Measurements from ENCODE around the gene PPIE. TPM values are rescaled to one million over a fixed set of nuclear protein-coding genes. Genes with fewer than 3 reads are reported as not detected.

Gene PPIE
- total RNA-seq, 1 experiment from 2014 or later, result 42.5 TPM

- no peak overlapping the region for H3K4me3 Mint-ChIP-seq
- 0 out of 2 replicates have a peak, but pooled peaks cover 3% of the 10 kb centered on the region for H3K4me1 Mint-ChIP-seq
- ChIA-PET POLR2A (no interaction called here), CTCF (no interaction called here)
- peaks cover 46% of the 10 kb centered on the region for H3K27me3 Mint-ChIP-seq (ENCODE audit: low read depth)
- no peak for DNase-seq (ENCODE audit: low spot score)
- 0 out of 2 replicates have a peak, but pooled peaks have one; percentile 21 for ATAC-seq
- H3K36me3 Mint-ChIP-seq, result no peaks in the 10 kb centered on the region
- TF ChIP-seq, protein P1, sequence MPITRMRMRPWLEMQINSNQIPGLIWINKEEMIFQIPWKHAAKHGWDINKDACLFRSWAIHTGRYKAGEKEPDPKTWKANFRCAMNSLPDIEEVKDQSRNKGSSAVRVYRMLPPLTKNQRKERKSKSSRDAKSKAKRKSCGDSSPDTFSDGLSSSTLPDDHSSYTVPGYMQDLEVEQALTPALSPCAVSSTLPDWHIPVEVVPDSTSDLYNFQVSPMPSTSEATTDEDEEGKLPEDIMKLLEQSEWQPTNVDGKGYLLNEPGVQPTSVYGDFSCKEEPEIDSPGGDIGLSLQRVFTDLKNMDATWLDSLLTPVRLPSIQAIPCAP (CRISPR knock-in tag; IDR thresholded peaks at IDR 0.05), result no peak
- no peak overlapping the region; the same call in 1 of the 2 replicates for H3K27ac Mint-ChIP-seq
- H3K9me3 Mint-ChIP-seq, result no peaks in the 10 kb centered on the region
Measured at GRCh38 chr1:39779137-39779536, 40.5 kb downstream of the PPIE start.

DNA sequence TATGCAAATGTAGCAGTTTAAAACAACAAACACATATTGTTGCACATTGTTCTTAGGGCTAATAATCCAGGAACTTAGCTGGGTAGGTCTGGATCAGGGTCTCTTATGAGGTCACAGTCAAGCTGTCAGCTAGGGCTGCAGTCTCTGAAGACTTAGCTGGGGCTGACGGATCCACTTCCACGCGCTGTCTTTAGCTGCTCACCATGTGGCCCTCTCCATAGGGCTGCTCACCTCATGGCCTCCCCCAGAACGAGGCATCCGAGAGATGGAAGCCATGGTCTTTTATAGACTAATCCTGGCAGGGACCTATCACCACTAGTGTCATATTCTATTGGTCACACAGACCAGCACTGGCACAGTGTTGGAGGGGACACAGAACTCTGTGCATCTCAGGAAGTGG is 41.1 kb downstream of the PPIE start:
- peaks cover 47% of the 10 kb centered on the region for H3K27me3 Mint-ChIP-seq (ENCODE audit: low read depth)
- no peak overlapping the region for H3K4me3 Mint-ChIP-seq
- H3K4me1 Mint-ChIP-seq, result 0 out of 2 replicates have a peak, but pooled peaks cover 3% of the 10 kb centered on the region
- no peak for TF ChIP-seq IRF2 (CRISPR knock-in tag; IDR thresholded peaks at IDR 0.05; ENCODE audit: borderline replicate concordance, low read depth)
- TF ChIP-seq, protein P2, sequence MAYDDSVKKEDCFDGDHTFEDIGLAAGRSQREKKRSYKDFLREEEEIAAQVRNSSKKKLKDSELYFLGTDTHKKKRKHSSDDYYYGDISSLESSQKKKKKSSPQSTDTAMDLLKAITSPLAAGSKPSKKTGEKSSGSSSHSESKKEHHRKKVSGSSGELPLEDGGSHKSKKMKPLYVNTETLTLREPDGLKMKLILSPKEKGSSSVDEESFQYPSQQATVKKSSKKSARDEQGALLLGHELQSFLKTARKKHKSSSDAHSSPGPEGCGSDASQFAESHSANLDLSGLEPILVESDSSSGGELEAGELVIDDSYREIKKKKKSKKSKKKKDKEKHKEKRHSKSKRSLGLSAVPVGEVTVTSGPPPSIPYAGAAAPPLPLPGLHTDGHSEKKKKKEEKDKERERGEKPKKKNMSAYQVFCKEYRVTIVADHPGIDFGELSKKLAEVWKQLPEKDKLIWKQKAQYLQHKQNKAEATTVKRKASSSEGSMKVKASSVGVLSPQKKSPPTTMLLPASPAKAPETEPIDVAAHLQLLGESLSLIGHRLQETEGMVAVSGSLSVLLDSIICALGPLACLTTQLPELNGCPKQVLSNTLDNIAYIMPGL (CRISPR knock-in tag; IDR thresholded peaks at IDR 0.05), result no peak
- TF ChIP-seq, protein P3, sequence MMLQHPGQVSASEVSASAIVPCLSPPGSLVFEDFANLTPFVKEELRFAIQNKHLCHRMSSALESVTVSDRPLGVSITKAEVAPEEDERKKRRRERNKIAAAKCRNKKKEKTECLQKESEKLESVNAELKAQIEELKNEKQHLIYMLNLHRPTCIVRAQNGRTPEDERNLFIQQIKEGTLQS (CRISPR knock-in tag; conservative IDR thresholded peaks at IDR 0.05), result no peak
- no peak for TF ChIP-seq OVOL2 (CRISPR knock-in tag; IDR thresholded peaks at IDR 0.05; ENCODE audit: borderline replicate concordance)
- no peak for TF ChIP-seq ZNF671 (CRISPR knock-in tag; IDR thresholded peaks at IDR 0.05)
- TF ChIP-seq ZNF416 (CRISPR knock-in tag; IDR thresholded peaks at IDR 0.05), result no peak
- TF ChIP-seq ZMAT4 (CRISPR knock-in tag; IDR thresholded peaks at IDR 0.05), result no peak
- TF ChIP-seq ERG (CRISPR knock-in tag; IDR thresholded peaks at IDR 0.05), result no peak
- TF ChIP-seq, protein P4, sequence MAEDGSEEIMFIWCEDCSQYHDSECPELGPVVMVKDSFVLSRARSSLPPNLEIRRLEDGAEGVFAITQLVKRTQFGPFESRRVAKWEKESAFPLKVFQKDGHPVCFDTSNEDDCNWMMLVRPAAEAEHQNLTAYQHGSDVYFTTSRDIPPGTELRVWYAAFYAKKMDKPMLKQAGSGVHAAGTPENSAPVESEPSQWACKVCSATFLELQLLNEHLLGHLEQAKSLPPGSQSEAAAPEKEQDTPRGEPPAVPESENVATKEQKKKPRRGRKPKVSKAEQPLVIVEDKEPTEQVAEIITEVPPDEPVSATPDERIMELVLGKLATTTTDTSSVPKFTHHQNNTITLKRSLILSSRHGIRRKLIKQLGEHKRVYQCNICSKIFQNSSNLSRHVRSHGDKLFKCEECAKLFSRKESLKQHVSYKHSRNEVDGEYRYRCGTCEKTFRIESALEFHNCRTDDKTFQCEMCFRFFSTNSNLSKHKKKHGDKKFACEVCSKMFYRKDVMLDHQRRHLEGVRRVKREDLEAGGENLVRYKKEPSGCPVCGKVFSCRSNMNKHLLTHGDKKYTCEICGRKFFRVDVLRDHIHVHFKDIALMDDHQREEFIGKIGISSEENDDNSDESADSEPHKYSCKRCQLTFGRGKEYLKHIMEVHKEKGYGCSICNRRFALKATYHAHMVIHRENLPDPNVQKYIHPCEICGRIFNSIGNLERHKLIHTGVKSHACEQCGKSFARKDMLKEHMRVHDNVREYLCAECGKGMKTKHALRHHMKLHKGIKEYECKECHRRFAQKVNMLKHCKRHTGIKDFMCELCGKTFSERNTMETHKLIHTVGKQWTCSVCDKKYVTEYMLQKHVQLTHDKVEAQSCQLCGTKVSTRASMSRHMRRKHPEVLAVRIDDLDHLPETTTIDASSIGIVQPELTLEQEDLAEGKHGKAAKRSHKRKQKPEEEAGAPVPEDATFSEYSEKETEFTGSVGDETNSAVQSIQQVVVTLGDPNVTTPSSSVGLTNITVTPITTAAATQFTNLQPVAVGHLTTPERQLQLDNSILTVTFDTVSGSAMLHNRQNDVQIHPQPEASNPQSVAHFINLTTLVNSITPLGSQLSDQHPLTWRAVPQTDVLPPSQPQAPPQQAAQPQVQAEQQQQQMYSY (CRISPR knock-in tag; IDR thresholded peaks at IDR 0.05), result no peak
- TF ChIP-seq, protein P1 (CRISPR knock-in tag; IDR thresholded peaks at IDR 0.05), result no peak
- TF ChIP-seq SOX15 (CRISPR knock-in tag; IDR thresholded peaks at IDR 0.05), result no peak
- TF ChIP-seq JUN (CRISPR knock-in tag; IDR thresholded peaks at IDR 0.05), result no peak
- TF ChIP-seq GRHL2 (CRISPR knock-in tag; IDR thresholded peaks at IDR 0.05; ENCODE audit: insufficient replicate concordance, severe bottlenecking), result no peak
- TF ChIP-seq NR3C1 (CRISPR knock-in tag; conservative IDR thresholded peaks at IDR 0.05; ENCODE audit: low read depth), result no peak
- TF ChIP-seq FOXJ3 (CRISPR knock-in tag; IDR thresholded peaks at IDR 0.05; ENCODE audit: borderline replicate concordance), result no peak
- no peak for TF ChIP-seq E2F5 (CRISPR knock-in tag; IDR thresholded peaks at IDR 0.05)
- no peak for TF ChIP-seq NR1H2 (CRISPR knock-in tag; IDR thresholded peaks at IDR 0.05)
- TF ChIP-seq ZNF423 (CRISPR knock-in tag; IDR thresholded peaks at IDR 0.05), result no peak
- no peak for TF ChIP-seq CREM (CRISPR knock-in tag; IDR thresholded peaks at IDR 0.05)
- TF ChIP-seq GTF2I (CRISPR knock-in tag; conservative IDR thresholded peaks at IDR 0.05), result no peak
- DNase-seq (ENCODE audit: low spot score) (no peak), ATAC-seq (no peak)
- H3K9me3 Mint-ChIP-seq, result no peaks in the 10 kb centered on the region
- H3K27ac Mint-ChIP-seq, result no peak overlapping the region
- POLR2A ChIA-PET, result no interaction called here
- CTCF ChIA-PET, result interaction anchor here (1.1 kb wide), 1 partner anchor 10 kb away, joined by 3 read pairs; no protein-coding TSS in a partner anchor
- no peaks in the 10 kb centered on the region for H3K36me3 Mint-ChIP-seq
